ENCODE results near the gene RAP1GAP2. TPM values are rescaled to one million over a fixed set of nuclear protein-coding genes. Genes with fewer than 3 reads are reported as not detected.
A peak's percentile ranks its signal among the peaks of the same experiment; 100 is the strongest.
"Not testable (repeated sequence)": the region's sequence is repeated elsewhere in the genome, so short reads cannot be mapped to it uniquely, and the experiment has no call there.

The RAP1GAP2 gene
- polyA plus RNA-seq, 1 donor: 21.3 TPM

DNA sequence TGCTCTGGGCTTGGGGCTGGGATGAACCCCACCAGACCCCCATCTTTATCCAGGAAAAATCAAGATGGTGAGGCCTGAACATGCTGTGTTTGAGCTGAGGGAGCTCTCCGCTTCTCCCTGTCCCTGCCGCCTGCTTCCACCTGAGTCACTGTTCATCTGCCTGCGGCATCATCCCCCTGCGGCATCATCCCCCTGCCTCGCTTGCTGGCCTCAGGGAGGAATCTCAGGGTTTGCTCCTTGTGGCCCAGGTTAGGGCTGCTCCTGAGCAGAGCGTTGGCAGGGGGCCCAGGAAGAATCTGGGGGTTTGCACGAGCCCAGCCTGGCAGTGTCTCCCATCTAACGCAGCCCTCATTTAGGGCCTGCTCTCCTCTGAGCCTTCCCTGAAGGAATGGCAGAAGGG is 11.4 kb upstream of the RAP1GAP2 start:
- WGBS (ENCODE audit: insufficient coverage, low lambda C conversion rate): no CpG with 5 or more reads among the region's 8 CpGs
- no peak overlapping the region for H3K4me3 ChIP-seq (ENCODE audit: low read length)
- no peaks in the 10 kb centered on the region for H3K36me3 ChIP-seq (ENCODE audit: control insufficient read depth, insufficient read depth, low read length)
- DNase-seq: no peak
- no peak overlapping the region for H3K27ac ChIP-seq (ENCODE audit: low read length)
- H3K4me1 ChIP-seq (ENCODE audit: control insufficient read depth, insufficient read depth, low read length): no peaks in the 10 kb centered on the region
- H3K9me3 ChIP-seq (ENCODE audit: control insufficient read depth, low read depth, low read length): peaks cover 4% of the 10 kb centered on the region
- no peaks in the 10 kb centered on the region for H3K27me3 ChIP-seq (ENCODE audit: control insufficient read depth, insufficient read depth, low read length)

- DNase-seq: not testable (repeated sequence)
- WGBS (ENCODE audit: insufficient coverage, low lambda C conversion rate): no CpG with 5 or more reads among the region's 12 CpGs
Measured at GRCh38 chr17:2785376-2785775, 10.9 kb upstream of the RAP1GAP2 start.

DNA sequence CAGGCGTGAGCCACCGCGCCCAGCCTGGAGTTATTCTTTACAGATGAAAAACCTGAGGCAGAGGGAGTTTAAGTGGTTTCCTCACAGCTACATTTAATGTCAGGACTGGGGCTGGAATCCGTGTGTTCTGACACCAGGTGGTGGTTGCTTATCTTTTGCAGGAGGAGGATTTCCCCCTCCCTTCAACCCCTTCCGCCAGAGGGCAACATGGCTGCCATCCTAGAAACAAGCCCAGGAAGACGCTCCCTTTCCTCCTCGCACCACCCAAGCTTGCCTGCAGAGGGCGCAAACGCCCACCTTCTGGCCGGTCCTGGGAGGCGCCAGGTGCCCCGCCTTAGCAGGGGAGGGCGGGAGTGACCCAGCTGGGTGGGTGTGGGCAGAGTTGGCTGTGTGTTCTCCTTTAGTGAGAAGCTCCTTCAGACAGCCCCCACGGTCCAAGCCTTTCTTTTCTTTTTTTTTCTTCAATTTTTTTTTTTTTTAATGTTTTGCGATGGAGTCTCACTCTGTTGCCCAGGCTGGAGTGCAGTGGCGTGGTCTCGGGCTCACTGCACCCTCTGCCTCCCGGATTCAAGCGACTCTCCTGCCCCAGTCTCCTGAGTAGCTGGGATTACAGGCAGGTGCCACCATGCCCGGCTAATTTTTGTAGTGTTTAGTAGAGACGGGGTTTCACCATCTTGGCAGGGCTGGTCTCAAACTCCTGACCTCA is 9.9 kb upstream of the RAP1GAP2 start:
- H3K9me3 ChIP-seq (ENCODE audit: control insufficient read depth, low read depth, low read length): peaks cover 4% of the 10 kb centered on the region
- H3K4me3 ChIP-seq (ENCODE audit: low read length): no peak overlapping the region
- H3K36me3 ChIP-seq (ENCODE audit: control insufficient read depth, insufficient read depth, low read length): no peaks in the 10 kb centered on the region
- DNase-seq: peak; percentile 93 to 94
- WGBS (ENCODE audit: insufficient coverage, low lambda C conversion rate): no CpG with 5 or more reads among the region's 21 CpGs
- H3K27ac ChIP-seq (ENCODE audit: low read length): no peak overlapping the region
- no peaks in the 10 kb centered on the region for H3K27me3 ChIP-seq (ENCODE audit: control insufficient read depth, insufficient read depth, low read length)
- H3K4me1 ChIP-seq (ENCODE audit: control insufficient read depth, insufficient read depth, low read length): peaks cover 6% of the 10 kb centered on the region

More at GRCh38 chr17:2785376-2785775, 10.9 kb upstream of the RAP1GAP2 start:
- not testable (repeated sequence) for H3K4me3 ChIP-seq (ENCODE audit: low read length); H3K36me3 ChIP-seq (ENCODE audit: control insufficient read depth, insufficient read depth, low read length); H3K4me1 ChIP-seq (ENCODE audit: control insufficient read depth, insufficient read depth, low read length); H3K27ac ChIP-seq (ENCODE audit: low read length); H3K27me3 ChIP-seq (ENCODE audit: control insufficient read depth, insufficient read depth, low read length); H3K9me3 ChIP-seq (ENCODE audit: control insufficient read depth, low read depth, low read length)

DNA sequence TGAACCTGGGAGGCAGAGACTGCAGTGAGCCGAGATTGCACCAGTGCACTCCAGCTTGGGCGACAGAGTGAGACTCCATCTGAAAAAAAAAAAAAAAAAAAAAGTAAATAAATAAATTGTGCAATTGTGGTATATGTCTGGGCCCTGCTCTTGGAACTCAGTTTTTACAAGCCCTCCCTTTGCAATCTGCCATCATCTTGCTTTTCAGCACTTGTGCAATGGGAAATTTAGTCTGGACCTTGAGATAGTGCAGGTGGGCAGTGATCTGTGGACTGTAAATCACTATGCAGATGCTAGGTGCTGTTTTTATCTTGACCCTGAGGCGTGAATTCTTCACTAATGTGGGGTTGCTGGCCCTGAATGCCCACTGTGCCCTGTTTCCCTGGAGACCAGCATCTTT is 6.5 kb upstream of the RAP1GAP2 start:
- no peak overlapping the region for H3K4me3 ChIP-seq (ENCODE audit: low read length)
- no peaks in the 10 kb centered on the region for H3K36me3 ChIP-seq (ENCODE audit: control insufficient read depth, insufficient read depth, low read length)
- no peak overlapping the region for H3K27ac ChIP-seq (ENCODE audit: low read length)
- H3K9me3 ChIP-seq (ENCODE audit: control insufficient read depth, low read depth, low read length): no peaks in the 10 kb centered on the region
- no CpG with 5 or more reads among the region's 3 CpGs for WGBS (ENCODE audit: insufficient coverage, low lambda C conversion rate)
- H3K27me3 ChIP-seq (ENCODE audit: control insufficient read depth, insufficient read depth, low read length): no peaks in the 10 kb centered on the region
- H3K4me1 ChIP-seq (ENCODE audit: control insufficient read depth, insufficient read depth, low read length): peaks cover 7% of the 10 kb centered on the region
- DNase-seq: peak; percentile 30 to 72

DNA sequence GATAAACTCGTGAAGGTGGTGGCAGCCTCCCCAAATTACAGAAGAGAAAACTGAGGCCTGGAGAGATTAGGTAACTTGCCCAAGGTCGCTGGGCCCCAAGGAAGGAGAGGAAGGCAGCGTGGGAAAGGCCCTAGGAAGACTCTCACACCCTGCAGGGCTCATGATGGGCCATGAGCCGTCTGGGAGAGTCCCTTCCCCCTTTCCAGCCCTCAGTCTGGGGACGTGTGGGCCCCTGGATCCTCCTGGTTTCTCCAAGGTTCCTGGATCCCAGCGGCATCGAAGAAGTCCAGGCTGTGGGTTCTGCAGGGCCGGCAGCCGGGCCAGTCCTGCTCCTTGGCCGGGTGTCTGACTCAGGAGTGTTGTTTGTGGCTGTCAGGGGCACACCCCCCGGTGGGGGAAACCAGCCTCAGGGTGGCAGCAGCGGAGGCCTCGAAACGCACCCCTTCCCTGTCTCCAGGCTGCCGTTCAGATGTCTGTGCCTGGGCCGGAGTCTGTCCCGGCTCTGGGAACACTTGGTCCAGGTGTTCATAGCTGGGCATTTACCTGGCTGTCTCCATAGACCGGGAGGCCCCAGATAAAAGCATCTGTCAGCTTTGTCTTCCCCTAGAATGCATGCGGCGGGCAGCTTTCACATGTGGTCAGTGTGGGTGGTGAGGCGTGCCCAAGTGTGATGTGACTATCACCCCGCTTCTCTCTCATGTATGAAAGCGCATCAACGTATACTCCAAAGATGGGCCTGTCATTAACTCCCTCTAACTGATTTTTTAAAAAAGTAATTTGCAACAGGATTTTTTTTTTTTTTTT is 3.7 kb upstream of the RAP1GAP2 start:
- peaks cover 7% of the 10 kb centered on the region for H3K4me1 ChIP-seq (ENCODE audit: control insufficient read depth, insufficient read depth, low read length)
- no peaks in the 10 kb centered on the region for H3K27me3 ChIP-seq (ENCODE audit: control insufficient read depth, insufficient read depth, low read length)
- H3K36me3 ChIP-seq (ENCODE audit: control insufficient read depth, insufficient read depth, low read length): no peaks in the 10 kb centered on the region
- no peak for DNase-seq
- H3K9me3 ChIP-seq (ENCODE audit: control insufficient read depth, low read depth, low read length): no peaks in the 10 kb centered on the region
- WGBS (ENCODE audit: insufficient coverage, low lambda C conversion rate): no CpG with 5 or more reads among the region's 24 CpGs
- H3K4me3 ChIP-seq (ENCODE audit: low read length): no peak overlapping the region
- H3K27ac ChIP-seq (ENCODE audit: low read length): no peak overlapping the region

- Histone ChIP-seq H3K27me3 (ENCODE audit: control insufficient read depth, insufficient read depth, low read length) (no peaks in the 10 kb centered on the region), H3K4me1 (ENCODE audit: control insufficient read depth, insufficient read depth, low read length) (peaks cover 7% of the 10 kb centered on the region), H3K4me3 (ENCODE audit: low read length) (no peak overlapping the region), H3K27ac (ENCODE audit: low read length) (no peak overlapping the region), H3K9me3 (ENCODE audit: control insufficient read depth, low read depth, low read length) (no peaks in the 10 kb centered on the region), H3K36me3 (ENCODE audit: control insufficient read depth, insufficient read depth, low read length) (no peaks in the 10 kb centered on the region)
- no peak for DNase-seq
- WGBS (ENCODE audit: insufficient coverage, low lambda C conversion rate): 100% methylated on average over 1 of the region's 6 CpGs
Measured at GRCh38 chr17:2794111-2794803, 2.0 kb upstream of the RAP1GAP2 start.

GRCh38 chr17:2795441-2796163 is 636 bp upstream of the RAP1GAP2 start:
- H3K4me1 ChIP-seq (ENCODE audit: control insufficient read depth, insufficient read depth, low read length): peaks cover 7% of the 10 kb centered on the region

DNA sequence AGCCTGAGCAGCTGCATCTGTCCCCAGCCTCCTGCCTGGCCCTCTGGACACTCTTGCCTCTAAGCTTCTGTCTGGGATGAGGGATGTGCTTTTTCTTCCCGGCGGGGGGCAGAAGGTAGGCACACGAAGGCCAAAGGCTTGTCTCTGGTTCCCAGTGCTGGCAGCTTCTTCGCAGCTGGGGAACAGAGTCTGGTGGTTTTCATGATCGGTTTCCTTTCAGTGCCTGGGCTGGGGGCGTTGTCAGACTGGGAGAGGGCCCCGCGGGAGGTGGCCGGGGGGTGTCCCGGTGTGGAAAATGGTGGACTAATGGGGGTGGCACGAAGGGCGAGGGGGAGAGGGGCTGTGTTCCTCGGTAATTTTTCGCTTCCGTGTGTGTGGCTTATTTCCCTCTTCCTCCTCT is 988 bp downstream of the RAP1GAP2 start:
- DNase-seq: no peak
- WGBS (ENCODE audit: insufficient coverage, low lambda C conversion rate): no CpG with 5 or more reads among the region's 15 CpGs
- H3K4me3 ChIP-seq (ENCODE audit: low read length): no peak overlapping the region
- H3K36me3 ChIP-seq (ENCODE audit: control insufficient read depth, insufficient read depth, low read length): no peaks in the 10 kb centered on the region
- no peaks in the 10 kb centered on the region for H3K4me1 ChIP-seq (ENCODE audit: control insufficient read depth, insufficient read depth, low read length)
- H3K27ac ChIP-seq (ENCODE audit: low read length): no peak overlapping the region
- no peaks in the 10 kb centered on the region for H3K9me3 ChIP-seq (ENCODE audit: control insufficient read depth, low read depth, low read length)
- H3K27me3 ChIP-seq (ENCODE audit: control insufficient read depth, insufficient read depth, low read length): no peaks in the 10 kb centered on the region

More at GRCh38 chr17:2795441-2796163, 636 bp upstream of the RAP1GAP2 start:
- no peaks in the 10 kb centered on the region for H3K36me3 ChIP-seq (ENCODE audit: control insufficient read depth, insufficient read depth, low read length)
- H3K27ac ChIP-seq (ENCODE audit: low read length): no peak overlapping the region
- H3K9me3 ChIP-seq (ENCODE audit: control insufficient read depth, low read depth, low read length): no peaks in the 10 kb centered on the region
- no peak overlapping the region for H3K4me3 ChIP-seq (ENCODE audit: low read length)
- no peak for DNase-seq
- H3K27me3 ChIP-seq (ENCODE audit: control insufficient read depth, insufficient read depth, low read length): no peaks in the 10 kb centered on the region
- no CpG with 5 or more reads among the region's 28 CpGs for WGBS (ENCODE audit: insufficient coverage, low lambda C conversion rate)

DNA sequence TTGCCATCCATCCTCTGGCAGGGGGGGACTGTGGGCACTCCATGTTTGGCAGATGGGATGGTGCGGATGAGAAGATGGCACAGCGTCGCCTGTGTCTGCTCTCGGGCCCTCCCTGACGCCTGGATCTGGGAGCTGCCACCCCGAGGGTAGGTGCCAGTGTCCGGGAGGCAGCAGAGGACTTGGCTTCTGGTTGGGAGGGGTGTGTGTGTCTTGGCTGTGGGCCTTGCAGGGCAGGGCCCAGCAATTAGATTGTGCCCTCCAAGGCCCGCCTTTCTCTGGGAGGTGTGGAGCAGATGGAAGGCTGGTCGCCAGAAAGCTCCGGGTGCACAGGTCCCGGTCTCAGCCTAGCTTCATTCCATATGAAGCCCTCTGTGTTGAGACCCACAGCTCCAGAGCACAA is 1.4 kb downstream of the RAP1GAP2 start:
- DNase-seq: no peak
- Histone ChIP-seq H3K9me3 (ENCODE audit: control insufficient read depth, low read depth, low read length) (no peaks in the 10 kb centered on the region), H3K36me3 (ENCODE audit: control insufficient read depth, insufficient read depth, low read length) (no peaks in the 10 kb centered on the region), H3K27me3 (ENCODE audit: control insufficient read depth, insufficient read depth, low read length) (no peaks in the 10 kb centered on the region), H3K27ac (ENCODE audit: low read length) (no peak overlapping the region), H3K4me1 (ENCODE audit: control insufficient read depth, insufficient read depth, low read length) (no peaks in the 10 kb centered on the region), H3K4me3 (ENCODE audit: low read length) (no peak overlapping the region)
- WGBS (ENCODE audit: insufficient coverage, low lambda C conversion rate): no CpG with 5 or more reads among the region's 11 CpGs

DNA sequence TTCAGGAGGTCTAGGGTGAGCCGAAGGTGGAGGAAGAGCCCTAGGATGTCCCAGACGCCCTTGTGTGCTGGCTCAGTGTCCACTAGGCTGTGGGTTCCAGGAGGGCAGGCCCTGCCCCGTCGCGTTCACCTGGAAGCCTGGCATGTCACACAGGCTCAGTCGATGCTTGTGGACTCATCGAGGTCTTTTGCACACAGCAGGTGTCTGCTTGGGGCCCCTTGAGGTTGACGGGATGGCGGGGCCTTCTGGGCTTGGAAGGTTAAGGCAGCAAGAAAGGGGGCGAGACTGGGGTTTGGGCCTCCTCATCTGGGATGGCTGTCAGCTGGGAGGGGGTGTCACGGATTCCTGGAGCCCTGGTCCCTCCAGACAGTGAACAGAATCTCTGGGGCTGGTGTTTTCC is 1.9 kb downstream of the RAP1GAP2 start:
- Histone ChIP-seq H3K9me3 (ENCODE audit: control insufficient read depth, low read depth, low read length) (no peaks in the 10 kb centered on the region), H3K27ac (ENCODE audit: low read length) (no peak overlapping the region), H3K4me3 (ENCODE audit: low read length) (no peak overlapping the region), H3K27me3 (ENCODE audit: control insufficient read depth, insufficient read depth, low read length) (no peaks in the 10 kb centered on the region), H3K4me1 (ENCODE audit: control insufficient read depth, insufficient read depth, low read length) (no peaks in the 10 kb centered on the region), H3K36me3 (ENCODE audit: control insufficient read depth, insufficient read depth, low read length) (no peaks in the 10 kb centered on the region)
- DNase-seq: no peak
- WGBS (ENCODE audit: insufficient coverage, low lambda C conversion rate): no CpG with 5 or more reads among the region's 11 CpGs

All from large intestine (tissue), 3 donors.